Limb (tissue), 2 donors: ENCODE measurements around the gene TCP11.

ENCODE experiments used
- DNase-seq, 2 donors: peaks; one replicate each; pipeline ENCODE4 v3.0.0-alpha.2; 2016; ENCODE audit errors: extremely low spot score in 2 of 2

TCP11 gene

DNA sequence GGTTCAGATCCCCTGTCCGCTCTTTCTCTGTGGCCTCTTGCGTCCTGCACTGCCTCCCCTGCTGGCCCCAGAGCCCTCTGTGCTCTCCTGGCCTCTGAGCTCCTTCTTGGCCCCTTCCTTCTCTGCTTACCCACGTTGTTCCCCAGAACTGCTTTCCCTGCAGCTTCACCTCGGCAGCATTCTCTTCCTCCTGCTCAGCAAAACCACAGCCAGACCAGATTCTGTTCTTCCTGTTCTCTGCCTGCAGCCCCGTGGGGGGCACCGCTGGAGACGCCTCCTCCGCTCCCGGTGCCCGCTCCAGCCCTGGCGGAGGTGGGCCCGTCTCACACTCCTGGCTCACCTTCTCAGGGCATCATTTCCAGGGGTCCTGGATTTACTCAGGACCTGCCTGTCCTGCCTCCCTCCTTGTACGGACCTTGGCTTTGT, 59.7 kb downstream of the TCP11 start:
- DNase-seq: peak in 1 of 2 donors; percentile 28

DNA sequence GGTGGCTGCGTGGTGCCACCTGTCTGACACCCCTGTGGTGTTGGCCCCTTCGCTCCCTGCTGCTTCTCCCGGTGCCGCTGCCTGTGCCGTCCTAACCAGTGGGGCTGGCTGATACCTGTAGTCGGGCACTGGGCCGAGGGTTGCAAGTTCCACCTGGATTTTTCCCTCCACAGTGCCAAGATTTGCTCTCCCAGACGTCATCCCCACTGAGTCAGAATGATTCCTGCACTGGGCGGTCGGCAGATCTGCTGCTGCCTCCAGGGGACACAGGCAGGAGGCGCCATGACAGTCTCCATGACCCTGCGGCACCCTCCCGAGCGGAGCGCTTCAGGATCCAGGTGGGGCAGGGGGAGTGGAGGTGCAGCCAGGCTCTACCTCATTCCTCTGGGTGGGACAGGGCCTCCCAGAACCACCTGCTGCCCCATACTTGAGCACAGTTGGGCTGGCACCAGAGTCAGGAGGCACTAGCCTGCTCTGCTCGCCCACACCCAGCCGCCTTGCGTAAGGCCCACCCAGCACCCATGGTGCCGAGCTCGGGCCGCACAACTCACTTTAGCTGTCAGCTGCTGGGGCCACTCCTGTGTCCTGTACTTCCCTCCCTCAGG, 60.2 kb downstream of the TCP11 start:
- peak in 1 of 2 donors; percentile 19 for DNase-seq

DNA sequence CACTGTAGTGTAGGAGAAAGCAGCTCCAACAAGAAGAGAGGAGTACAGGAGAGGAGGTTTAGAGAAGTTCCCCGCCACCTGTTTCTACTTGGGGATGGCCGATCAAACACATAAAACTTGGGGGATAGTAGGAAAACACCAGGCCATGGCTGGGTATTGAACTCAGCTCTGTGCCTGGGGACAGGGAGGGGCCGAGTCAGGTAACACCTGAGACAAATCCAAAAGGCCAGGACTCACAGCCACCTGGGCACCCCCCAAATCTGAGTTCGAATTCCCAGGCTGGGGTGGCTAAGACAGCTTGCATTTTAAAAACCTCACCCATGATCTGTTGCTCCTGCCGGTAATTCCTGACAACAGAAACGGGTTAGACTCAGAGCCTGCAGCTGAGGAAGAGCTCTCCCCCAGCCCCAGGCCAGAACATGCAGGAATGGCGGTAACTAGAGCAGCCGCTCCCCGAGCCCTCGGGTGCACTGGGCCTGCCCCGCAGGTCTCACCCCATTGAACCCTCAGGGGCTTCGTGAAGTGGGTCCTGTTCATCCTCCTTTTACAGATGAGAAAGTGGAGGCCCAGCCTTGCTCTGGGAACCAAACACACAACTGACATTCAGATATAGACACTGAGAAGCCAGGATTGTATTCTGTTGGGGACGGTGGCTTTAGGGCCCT, 61.0 kb downstream of the TCP11 start:
- peak in 1 of 2 donors; percentile 15 for DNase-seq

DNA sequence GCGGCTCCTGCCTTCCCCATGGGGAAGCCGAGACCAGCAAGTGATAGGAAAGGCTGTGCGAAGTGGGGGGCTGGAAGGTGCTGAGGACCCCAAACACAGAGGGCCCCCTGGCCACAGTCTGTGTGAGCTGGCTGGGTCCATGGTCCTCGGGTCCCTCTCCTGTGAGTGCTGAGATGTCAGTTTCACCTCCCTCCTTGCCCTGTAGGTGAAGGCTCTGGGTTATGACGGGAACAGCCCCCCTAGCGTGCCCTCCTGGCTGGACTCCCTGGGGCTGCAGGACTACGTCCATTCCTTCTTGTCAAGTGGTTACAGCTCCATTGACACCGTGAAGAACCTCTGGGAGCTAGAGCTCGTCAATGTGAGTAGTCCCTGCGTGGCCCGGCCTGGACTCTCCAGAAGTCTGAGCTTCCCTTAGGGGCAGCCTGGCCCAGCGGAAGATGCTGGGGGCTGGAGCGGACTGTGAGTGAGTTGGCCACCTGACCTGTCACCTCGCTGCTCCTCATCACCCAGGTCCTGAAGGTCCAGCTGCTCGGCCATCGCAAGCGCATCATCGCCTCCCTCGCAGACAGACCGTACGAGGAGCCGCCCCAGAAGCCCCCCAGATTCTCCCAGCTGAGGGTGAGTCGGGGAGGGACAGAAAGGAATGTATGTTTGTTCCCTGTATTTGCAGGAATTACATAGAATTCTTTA, 61.7 kb downstream of the TCP11 start:
- no peak for DNase-seq

DNA sequence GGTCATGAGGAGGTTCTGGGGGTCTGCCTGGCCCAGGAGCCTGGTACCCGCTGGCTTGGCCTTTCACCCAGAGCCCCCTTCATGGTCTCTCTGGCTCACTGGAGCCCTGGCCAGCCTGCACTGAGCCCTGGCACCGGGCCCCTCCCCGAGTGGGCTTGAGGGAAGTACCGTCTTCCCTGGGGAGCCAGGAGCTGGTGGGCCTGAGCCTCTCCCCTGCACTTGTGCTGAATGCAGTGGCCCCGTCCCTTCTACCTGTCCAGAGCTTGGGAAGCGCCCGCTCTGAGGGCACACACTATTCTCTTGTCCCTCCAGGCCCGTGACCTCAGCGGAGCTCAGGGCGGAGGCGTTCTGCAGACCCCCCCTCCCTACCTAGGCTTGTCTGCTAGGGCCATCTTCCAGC, 62.2 kb downstream of the TCP11 start:
- DNase-seq: no peak

DNA sequence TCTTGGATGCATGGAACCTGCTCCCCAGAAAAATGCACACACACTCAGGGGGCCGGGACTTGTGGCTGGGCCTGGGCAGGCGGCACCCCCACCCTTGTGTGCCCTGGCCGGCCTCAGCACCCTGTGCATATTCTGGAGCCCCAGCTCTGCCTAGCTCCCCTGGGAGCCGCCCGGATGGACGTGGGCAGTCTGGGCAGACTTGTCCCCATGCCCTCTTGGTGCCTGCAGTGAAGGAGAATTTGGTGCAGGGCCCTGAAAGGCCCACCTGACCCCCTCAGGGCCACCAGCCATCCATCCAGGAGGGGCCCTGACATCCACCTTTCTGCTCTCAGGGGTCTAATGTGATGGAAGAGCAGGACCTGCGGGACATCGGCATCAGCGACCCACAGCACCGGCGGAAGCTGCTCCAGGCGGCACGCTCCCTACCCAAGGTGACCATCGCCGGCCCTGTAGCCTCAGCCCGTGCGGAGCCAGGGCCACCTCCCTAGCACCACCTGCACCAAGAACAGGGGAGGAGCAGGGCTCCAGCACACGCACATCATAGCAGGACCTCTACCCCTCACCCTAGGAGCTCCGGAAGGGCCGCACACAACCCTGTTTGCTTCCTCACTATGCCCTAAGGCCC, 62.8 kb downstream of the TCP11 start:
- no peak for DNase-seq

DNA sequence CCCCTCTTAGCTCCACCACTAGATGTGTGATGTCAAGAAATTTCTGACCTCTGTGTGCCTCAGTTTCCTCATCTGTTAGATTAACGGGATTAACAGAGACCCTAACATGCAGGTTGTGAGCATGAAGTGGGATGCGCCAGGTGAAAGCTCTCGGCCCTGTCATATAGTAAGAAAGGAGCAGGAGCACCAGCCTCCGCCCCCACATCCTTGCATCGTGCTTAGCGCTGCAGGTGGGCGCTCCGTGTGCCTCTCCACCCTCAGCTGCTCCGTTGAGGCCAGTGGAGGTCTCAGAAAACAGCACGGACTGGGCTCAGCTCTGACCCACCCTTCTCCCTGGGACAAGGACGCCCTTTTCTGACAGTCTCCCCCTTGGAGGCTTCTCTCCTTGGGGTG, 63.4 kb downstream of the TCP11 start:
- DNase-seq: no peak

DNA sequence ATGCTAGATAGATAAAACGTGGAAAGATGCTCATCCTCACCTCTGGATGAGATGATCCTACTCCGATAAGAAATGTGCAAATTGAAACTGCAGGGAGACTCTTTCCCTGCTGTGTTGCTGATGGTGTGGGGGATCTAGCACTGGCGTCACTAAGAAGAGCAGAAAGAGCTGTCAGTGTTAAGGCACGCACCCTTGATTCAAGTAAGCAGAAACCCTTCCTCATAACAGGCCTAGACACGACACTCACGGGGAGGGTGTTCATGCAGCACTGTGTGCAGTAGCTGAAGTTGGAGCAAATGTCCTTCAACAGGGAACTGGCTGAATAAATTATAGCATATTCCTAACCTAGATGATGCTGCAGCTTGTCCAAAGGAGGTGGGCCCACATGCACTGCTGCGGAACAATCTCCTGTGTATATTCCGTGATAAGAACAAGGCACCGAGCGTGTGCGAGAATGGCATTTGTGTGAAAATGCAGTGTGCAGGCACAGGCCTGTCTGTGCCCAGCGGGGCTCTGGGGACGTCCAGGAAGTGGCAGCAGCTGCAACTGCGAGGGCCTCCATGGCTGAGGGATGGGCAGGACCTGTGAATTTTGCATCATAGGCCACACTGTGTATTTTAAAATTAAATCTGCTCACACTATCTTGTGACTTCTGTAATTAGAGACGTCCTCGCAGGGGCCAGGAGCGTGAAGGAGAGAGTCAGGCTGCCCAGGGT, 64.0 kb downstream of the TCP11 start:
- DNase-seq: no peak

DNA sequence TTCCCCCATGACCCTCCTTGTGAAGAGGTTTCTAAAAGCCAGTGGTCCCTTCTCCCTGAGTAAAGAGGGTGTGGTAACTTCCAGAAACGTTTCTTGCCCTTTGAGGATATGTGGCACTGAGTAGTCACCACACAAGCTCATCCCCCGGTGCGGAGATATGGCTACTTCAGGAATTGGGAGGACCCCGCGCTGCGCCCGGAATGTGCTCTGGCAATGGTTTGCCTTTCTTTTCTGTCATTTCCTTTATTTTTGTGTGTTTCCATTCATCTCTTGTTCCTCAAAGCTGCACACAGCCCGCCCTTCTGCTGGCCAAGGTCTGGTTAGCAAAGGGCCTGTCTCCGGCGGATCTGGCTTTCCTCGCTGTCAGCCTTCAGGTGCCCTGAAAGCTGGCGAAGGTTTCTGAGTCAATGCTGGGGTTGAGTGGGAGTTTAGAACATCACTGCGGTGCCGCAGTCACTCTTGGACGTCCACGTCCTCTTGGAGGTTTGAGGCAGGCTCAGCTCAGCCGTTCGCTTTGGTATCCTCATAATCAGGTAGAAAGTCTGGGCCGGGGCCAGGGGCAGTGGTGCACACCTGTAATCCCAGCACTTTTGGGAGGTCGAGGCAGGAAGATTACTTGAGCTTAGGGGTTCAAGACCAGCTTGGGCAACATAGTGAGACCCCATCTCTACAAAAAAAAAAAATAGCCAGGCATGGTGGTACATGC, 67.2 kb downstream of the TCP11 start:
- DNase-seq: no peak

DNA sequence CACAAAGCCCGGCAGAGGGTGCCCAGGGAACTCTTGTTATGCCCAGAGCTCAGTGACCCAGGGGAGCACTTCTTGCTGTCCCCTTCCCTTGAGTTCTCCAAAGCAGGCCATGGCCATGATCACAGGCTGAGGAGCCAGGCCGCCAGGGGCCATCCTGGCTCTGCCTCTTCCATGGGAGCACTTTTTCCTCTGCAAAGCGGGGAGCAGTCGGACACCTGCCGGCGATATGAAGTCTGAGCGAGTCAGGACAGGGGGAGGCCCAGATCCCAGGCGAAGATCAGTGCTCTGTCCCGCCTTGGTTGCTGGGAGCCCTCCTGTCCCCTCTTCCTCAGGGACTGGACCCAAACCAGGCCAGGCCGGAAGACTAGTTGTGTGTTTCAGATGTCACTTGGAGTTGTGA, 67.9 kb downstream of the TCP11 start:
- no peak for DNase-seq

DNA sequence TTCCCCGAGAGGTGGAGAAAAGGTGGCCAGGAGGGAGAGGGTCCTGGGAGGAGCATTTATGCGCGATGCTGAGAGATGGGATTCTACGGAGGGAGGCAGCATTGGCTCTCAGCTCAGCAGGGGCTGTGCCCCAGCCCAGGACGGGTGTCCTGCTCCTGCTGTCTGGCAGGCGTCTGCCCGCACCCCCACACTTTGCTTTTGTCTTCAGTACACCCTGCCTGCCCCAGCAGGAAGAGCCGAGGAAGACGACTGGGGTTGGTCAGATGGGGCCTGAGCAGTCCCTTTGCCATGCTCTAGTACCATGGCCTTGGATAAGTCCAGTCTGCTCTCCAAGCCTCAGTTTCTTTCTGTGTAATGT, 68.5 kb downstream of the TCP11 start:
- no peak for DNase-seq

DNA sequence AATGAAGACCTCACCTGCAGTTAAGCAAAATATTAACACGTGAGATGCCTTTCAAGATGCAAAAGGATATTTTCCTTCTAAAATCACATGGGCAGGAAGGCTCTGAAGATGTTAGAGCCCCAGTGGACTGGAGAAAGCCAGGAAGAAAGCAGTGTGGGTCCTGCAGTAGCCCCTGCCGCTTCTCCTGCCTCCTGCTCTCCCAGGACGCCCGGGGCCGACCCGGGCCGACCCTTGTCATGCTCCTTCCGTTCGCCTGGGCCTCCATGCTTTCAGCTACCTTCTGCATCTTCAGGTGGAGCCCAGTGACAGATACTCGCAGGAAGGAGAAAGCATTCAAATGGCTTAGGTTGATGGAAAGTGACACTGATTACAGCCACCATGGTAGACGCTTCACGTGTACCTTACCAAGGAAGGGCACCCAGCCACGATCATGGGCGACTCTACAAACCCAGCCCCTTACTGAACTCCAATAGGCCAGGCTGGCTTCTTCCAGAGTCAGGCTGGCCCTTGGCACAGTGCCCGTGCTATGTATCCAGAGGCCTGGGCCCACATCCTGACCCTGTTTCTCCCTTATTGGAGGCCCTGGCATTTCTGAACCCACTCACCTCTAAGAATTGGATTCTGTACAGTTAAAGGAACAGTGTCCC, 69.0 kb downstream of the TCP11 start:
- DNase-seq: no peak

DNA sequence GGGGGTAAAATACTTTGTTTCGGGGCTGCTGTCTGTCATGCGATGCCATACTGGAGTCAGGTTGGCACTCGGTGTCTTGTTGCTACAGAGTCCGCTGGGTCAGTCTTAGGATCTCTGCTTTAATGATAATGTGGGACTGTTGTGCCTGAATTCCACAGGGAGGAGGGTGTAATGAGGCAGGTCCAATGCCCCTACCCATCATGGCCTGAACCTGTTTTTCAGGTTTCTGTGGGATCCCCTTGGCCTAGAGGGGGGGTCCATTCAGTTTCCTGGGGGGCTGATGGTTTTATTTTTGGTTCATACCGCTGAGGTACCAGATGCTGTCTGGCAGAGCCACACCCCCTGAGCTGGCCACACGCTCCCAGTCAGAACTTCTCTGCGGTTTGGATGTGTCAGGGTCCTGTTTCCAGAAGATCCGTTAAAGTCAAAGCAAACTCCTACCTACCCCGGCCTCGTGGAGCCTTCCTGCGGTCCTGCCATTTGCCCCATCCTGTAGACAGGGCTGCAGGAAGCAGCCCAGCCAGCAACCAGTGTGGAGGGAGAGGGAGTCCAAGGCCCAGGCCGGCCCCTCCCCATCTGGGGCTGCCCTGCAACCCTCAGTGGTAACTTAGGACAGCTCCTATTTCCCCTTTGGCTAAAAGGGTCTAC, 69.7 kb downstream of the TCP11 start:
- DNase-seq: no peak

DNA sequence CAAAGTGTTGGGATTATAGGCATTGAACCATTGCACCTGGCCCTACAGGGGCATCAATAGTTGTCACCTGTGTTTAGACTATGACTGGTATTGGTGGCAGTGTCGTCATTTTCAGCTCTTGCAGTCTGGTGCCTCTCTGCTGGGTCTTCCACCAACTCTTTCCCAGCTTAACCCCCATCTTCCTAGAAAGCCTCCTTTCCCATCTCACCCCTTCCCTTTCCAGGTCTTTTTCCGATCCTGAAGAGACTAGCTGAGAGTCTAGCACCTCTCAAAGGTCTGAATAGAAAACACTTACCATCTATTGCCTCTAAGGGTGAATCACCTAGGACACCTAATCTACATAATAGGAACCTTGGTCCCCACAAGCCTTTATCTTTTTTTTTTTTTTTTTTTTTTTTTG, 71.0 kb downstream of the TCP11 start:
- no peak for DNase-seq

DNA sequence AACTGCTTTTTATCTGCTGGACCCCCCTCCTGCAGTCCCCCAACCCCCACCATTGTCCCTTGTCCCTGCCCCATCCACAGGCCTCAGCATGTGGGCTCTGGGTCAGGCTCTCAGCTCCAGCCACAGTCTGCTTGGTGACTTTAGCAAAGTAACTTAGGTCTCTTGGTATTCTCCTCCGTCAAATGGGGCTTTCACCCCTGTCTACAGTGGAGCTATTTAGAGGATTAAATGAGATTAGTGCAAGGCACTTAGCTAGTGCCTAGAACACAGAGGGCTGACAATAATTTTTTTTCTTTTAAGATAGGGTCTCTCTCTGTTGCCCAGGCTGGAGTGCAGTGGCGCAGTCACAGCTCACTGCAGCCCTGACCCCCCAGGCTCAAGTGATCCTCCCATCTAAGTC, 71.9 kb downstream of the TCP11 start:
- DNase-seq: no peak

DNA sequence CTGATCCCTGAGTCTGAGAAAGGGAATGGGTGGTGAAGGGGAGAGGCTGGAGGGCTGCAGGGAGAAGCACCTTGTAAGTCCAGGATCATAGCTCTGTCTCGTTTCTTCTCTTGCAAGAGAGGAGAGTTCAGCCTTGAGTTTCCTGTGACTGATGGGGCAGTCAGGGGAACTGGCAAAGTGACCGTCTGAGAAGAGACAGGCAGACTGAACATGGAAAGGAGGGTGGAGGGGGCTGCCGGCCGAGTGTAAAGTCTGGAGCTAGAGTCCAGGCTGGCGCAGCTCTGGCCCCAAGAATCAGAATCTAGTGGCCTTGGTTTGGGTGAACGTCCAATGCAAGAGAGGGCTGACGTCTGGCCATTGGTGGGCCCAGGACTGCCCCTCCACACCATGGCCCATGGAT, 72.5 kb downstream of the TCP11 start:
- no peak for DNase-seq

DNA sequence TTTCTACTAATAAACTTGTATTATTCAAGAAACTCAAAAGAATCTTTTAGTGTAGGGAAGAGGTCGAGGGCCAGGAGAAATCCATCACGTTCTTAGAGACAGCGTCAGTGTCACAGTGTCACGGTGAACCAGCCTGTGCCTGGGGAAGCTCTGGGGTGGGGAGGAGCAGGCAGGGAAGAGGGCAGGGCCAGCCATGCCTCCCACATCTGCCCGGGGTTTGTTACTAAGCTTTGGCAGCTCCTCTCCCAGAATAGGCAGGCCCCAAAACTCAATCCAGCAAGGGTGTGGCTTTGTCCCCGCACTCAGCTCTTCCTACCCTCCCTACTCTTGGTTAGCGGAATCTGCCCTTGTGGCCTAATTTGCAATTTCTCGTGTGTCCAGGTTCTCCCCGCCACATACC, 72.9 kb downstream of the TCP11 start:
- no peak for DNase-seq
